Left colon (tissue), 2 donors: Measurements from ENCODE around the gene OPCML. TPM values are rescaled to one million over a fixed set of nuclear protein-coding genes. Genes with fewer than 3 reads are reported as not detected.

Source experiments
- ATAC-seq: fragments of 200-7000 bp; cut with Tn5 transposase; one replicate; pipeline ENCODE4 v1.9.1; 2020; ENCODE audit warnings: mild to moderate bottlenecking, moderate library complexity
- DNase-seq, 2 donors: peaks; one replicate each; pipeline ENCODE4 v3.0.0-alpha.2; 2020
- intact Hi-C, 2 donors: fragments of 100-400 bp; cut with DNase I in 1 of 2; cut with micrococcal nuclease in 1 of 2; formaldehyde crosslinking; loops; one replicate each; pipeline versions ENCODE4 v1.11.2 to v1.14.0; 2022; cut with DNase I, micrococcal nuclease
- total RNA-seq, 2 donors: library from RNA; stranded (reverse); fragmentation: NEBNext Ultra II Directional; extraction: Animal tissue kit (Norgen Biotek cat#: 25700); gene quantifications; one replicate each; pipeline ENCODE4 v1.2.1, GENCODE V29; 2021
- donor health status: DM: no; HTN: no; CAD: no.
- donor health status: DM: yes; HTN: yes; CAD: no.

Gene OPCML
- total RNA-seq, 2 donors from 2014 or later = 0.06 to 0.11 TPM

DNA sequence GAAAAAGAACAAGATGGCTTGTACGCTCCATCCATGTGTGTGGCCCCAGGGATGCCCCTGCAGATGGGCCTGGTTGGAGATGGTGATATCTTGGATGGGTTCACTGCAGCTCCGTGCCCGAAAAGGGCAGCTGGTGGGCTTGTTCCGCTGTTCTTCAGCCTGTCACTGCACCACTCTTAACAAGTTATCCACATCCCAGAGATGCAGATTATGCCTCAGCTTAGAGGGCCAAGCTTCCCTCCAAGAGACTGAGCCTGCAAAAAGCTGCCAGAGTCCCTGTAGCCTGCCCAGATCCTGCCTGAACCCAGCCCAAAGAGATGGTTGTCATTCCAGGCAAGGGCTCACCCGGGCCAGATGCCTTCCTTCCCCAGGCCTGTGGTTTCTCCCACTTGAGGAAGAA is 308.0 kb downstream of the OPCML start:
- intact Hi-C loops = no loop called here
- ATAC-seq = no peak
- DNase-seq = no peak

DNA sequence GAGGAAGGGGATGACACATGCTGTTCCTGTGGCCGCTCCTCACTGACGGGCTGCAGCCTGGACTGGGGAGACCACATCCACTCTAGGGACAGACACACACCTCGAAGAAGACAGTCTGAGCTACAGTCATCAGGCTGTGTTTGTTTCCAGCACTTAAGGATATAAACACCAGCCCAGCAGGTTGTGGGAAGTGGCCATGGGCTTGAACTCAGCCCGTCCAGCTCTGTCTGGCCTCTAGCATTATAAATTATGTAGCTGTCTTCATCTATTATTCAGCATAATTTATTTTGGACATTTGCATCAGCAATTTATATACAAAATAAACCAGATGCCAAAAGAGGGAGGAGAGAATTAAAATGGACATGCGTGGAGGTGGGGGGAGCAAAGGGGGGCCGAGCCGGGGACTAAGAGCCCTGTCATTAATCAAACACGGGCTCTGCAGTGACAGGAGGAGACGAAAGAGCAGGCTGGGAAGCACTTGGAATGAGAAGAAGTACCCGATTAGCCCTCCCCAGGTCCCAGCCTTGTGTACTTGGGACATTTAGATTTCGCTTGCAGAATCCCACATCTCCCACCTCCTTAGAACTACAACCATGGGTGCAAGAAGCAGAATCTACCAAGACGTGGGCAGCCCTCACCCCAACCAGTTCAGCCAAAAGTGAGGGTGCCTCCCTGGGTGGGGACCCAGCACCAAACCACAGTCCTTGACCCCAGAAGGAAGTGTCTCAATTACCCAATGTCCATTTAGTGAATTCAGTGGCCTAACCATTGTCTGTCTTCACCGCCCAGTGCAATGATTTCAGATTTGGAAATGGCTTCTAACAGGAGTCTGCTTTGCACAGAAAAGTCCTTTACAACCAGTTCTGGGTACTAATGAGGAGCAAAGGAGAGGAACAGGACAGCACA is 309.6 kb downstream of the OPCML start:
- ATAC-seq (no peak), DNase-seq (no peak)
- intact Hi-C loops = no loop called here

DNA sequence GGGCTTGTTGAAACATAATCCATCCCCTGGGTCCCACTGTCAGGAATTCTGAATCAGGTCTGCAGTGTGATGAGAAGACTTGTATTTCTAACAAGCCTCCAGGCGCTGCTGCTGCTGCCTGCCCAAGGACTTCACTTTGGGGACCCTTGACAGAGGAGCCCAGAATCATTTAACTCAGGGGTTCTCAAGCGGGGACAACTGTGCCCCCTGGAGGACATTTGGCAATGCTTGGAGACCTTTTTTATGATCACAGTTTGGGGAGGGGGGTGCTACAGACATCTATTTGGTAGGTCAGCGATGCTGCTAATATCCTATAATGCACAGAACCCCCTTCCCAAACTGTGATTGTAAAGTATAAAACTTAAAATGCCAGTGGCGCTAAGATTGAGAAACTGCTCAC is 312.8 kb downstream of the OPCML start:
- DNase-seq (no peak), ATAC-seq (no peak)
- intact Hi-C loops = no loop called here

DNA sequence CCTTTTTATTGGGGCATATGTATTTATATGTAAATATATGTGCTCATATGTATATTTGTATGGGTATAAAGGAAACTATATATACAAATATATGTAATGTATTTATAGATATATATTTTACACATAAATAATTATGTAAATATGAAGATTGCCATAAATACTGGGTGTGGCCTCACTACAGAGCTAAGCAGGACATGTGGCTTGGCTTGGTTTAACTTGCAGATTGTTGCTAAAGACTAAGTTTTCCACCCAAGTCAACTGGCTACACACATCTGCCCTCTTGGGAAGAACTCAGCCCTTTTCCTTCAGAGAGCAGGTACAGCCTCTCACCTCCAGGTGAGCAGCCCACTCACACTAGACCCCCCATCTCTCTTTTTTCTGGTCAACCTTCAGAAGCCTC is 315.5 kb downstream of the OPCML start:
- ATAC-seq (no peak), DNase-seq (no peak)
- intact Hi-C loops = no loop called here

DNA sequence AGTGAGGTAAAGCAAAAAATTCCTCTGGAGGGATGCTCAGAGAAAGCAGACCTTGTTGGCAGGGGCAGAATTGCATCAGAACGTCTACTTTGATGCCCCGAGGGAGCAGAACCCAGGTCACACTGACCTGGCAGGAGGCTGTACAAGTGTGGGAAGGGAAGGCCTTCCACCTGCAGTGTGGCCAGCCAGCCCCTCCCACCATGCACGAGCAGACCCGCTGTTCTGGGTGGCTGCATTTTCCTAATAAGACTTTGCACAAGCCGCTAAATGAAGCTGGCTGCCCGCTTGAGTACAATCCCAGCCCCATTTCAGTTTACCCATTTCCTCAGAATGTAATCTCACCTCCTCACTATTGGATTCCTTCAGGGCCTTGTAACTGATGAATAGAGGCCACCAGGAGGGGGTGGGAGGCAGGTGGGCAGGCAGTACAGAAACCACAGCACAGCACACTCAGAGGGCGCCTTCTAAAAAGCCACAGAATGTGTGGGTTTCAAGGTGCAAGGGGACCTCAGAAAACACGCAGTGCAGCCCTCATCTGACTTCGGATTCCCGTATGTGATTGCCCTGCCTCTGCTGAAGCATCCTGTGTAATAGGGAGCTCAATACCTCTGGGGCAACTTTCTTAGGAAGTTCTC is 316.6 kb downstream of the OPCML start:
- no peak for ATAC-seq
- no peak for DNase-seq
- intact Hi-C loops = no loop called here

DNA sequence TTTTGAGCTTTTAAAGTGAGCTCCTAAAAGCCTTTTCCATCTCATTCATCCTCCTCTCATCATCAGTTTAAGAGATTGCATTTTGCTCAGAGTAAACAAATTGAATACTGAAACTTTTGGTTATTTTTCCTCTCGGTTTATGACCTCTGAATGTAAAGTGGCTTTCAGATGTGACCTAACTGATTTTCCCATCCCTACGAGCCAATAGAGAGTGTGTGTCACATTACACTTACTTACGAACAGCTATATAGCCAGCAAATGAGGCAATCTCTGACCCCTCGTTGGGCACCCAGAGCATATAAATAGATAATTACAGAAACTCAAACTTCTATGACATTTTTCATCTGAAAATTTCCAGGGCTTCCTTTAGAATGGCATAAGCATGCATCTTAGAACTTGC is 317.7 kb downstream of the OPCML start:
- DNase-seq (no peak), ATAC-seq (no peak)
- intact Hi-C loops = no loop called here

DNA sequence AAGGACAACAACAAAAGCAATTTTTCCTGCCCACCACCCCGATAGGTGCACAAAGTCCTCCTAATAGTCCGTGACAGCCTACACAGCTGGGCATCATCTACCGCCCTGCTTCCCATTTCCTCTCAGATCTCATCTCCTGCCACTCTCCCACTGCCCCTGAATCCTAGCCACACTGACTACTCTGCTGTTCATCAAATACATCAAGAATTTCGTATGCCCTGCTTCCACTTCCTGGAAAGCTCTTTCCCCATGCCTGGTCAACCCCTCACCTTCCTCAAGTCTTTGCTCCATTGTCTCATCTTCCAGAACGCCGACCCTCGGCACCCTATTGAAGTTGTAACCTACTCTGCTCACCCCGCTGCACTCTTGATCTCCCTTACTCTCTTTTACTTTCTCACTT is 320.1 kb downstream of the OPCML start:
- ATAC-seq (no peak), DNase-seq (no peak)
- intact Hi-C loops = no loop called here

DNA sequence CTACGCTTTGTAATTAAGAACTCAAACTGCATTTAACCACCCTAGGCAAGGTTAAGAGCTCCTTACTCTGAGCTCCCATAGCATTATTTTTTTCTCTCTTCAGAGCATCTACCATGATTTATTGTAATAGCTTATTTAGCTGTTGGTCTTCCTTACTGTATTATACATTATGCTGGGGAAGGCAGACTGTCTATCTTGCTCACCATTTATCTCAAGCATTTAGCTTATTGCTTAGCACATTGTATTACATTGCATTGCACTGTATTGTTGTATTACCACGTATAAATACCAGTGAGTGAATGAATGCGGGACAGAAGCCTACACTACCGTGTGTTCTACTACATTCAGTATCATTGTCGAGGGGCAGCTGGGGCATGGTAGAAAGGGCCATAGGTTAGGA is 324.3 kb downstream of the OPCML start:
- DNase-seq (no peak), ATAC-seq (no peak)
- intact Hi-C loops = no loop called here

DNA sequence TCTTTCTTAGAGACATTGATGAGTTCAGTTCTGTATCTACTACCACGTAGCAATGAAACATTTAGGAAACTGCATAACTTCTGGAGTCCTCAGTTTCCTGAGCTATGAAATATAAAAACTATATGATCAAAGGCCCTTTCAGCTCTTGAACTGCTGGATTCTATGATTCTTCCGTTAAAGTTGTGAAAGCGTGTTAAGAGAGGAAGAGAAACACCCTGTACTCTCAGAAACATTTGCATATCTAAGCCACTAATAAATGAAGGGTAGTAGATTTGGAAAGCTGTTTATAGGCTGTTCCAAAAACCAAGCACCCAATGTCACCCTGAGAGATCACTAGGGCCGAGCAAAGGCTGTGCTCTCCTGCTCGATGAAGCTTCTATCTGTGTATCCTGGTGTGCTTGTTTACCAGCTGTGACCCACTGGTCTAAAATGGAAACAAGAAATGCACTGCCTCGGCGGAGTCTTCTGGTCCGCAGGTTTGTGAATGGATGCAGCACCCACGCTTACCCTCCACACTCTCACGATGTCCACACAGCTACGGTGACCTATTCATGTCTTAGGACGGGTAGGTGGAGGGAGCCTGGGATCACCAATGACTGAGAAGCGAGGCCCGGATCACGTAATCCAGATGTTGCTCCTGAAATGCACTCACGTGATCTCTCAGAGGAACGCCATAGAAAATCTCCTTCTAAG is 325.8 kb downstream of the OPCML start:
- DNase-seq (no peak), ATAC-seq (no peak)
- intact Hi-C loops = no loop called here

DNA sequence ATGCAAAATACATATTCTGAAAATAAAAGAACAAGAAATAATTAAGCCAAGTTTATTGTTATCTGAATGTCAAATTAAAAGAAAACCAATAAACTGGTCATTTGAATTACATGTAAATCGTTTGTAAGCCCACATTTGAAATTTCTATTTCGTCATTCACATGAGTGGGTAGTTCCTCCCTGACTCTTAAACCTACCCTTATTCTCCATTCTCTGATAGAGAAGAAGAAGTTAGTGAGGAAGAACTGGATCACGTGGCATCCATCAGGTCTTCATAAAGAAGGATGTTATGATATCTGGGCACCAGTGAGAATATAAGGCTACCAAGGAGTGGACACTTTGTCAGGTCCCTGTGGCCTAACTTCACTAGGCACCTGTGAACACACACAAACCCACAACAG is 328.1 kb downstream of the OPCML start:
- DNase-seq (no peak), ATAC-seq (no peak)
- intact Hi-C loops = no loop called here

DNA sequence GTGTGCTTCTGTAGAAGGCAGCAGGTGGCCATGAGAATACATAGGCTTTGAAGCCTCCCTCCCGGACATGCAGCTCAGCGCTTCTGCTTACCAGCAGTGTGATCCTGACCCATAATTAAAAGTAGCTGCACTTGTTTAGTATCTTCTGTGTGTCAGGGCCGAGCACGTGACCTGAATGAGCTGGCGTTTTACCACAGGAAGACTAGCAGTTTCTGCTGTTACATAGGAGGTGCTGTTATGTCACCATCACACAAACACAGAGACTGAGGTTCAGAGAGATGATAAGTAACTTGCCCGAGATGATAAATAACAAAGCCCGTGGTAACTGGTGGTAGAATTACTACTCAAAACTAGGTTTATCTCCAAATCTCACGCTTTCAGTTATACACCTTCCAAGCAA is 329.5 kb downstream of the OPCML start:
- DNase-seq (no peak), ATAC-seq (no peak)
- intact Hi-C loops = no loop called here

DNA sequence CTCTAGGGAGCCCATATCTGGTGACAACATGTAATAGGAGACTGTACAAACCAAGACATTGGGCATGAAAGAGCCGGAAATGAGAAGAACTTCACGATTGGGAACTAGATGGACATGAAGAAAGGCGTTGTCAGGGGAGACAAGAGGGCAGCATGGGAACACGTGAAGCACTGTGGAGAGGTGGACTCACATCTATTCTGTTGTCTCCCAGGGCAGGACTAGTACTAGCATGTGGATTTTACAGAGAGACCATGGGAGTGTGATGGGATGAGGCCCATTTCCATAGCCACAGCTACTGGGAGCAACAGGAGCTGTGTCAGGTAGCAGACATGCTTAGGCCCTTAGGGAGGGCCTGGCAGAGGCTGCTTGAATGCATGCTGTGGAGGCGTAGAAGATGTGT is 333.9 kb downstream of the OPCML start:
- ATAC-seq (no peak), DNase-seq (no peak)
- intact Hi-C loops = no loop called here

DNA sequence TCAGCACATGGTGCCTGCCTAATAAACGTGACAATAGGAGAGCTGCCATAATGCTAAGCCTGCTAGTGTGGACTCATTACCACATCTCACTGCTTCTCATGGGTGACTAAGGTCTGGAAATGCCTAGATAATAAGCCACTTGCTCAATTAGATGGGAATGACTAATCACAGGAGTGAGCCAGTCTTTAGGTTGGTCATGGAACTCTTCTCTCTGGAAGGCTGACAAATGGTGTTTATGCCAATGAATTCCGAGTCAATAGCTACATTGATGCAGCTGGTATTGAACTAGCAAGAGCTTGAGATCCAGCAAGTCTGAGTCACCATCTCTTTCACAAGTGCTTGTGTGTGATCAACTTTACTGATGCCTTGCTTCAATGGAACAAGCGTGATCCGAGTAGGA is 334.9 kb downstream of the OPCML start:
- DNase-seq (no peak), ATAC-seq (no peak)
- intact Hi-C loops = no loop called here

DNA sequence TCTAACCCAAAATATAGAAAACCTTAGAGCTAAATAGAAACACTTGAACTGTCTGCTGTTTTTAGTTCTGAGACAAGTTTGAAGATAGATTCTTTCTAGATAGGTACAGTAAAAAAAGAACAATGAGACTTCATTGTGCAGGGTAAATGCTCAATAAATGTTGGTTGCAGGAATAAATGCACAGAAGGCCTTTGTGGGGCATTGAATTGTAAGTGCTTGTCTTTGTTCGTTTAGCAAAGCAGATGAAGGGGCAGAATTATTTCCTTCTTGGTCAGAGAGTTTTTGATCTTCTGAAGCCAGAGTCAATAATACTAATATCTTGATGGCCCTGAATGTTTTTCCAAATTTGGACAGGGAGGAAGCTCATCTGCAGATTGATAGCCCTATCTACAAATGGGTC is 340.4 kb downstream of the OPCML start:
- ATAC-seq = no peak
- DNase-seq = no peak
- intact Hi-C loops = no loop called here

DNA sequence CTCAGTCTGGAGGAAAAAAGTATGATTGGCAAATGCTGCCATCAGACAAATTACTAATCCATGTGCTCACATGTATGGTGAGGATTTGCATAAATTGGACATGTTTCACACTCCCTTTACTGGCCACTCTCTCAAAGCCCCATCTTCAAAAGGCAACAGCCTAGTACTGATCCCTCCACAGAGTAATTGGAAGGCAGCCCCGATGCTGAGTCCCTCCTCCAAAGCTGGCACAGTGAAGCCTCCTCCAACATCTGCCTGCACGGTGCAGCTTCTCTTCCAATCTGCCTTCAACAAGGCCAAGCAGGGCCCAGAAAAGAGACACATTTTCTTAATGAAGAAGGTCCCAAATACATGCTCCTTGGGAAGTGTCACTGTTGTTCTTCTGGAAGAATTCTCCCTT is 350.6 kb downstream of the OPCML start:
- no peak for ATAC-seq
- intact Hi-C loops = no loop called here
- no peak for DNase-seq

DNA sequence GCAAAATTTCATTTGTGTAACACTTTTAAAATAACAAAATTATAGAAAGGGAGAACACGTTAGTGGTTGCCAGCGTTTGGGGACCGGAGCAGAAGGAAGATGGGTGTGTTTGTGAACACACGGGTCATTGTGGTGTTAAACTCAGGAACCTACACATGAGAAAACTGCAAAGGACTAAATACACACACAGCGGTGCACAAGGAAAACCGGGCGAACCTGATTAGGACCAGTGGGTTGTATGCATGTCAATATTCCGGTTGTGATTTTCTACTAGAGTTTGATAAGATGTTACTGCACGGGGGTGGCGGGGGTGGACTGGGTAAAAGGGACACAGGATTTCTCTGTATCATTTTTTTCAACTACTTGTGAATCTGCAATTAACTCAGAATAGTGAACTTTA is 351.2 kb downstream of the OPCML start:
- intact Hi-C loops = no loop called here
- DNase-seq (no peak), ATAC-seq (no peak)

DNA sequence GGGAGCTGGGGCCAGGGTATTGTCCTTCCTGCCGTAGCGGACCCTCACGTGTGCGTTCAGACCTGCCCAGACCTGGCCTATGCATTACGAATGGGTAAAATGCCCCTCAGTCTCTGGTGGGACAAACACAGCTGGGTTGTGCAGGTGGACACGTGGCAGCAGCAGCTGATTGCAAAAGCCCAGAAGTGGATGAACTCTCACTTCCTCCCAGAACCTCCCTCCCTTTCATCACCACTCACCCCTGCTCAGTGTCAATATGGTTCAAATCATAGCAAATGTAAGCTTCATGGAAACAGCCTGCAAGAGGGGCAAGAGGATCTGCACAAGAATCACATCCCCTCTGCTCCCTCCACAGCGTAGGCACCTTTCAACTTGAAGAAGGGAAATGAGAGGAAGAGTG is 352.1 kb downstream of the OPCML start:
- DNase-seq = no peak
- no peak for ATAC-seq
- intact Hi-C loops = no loop called here

DNA sequence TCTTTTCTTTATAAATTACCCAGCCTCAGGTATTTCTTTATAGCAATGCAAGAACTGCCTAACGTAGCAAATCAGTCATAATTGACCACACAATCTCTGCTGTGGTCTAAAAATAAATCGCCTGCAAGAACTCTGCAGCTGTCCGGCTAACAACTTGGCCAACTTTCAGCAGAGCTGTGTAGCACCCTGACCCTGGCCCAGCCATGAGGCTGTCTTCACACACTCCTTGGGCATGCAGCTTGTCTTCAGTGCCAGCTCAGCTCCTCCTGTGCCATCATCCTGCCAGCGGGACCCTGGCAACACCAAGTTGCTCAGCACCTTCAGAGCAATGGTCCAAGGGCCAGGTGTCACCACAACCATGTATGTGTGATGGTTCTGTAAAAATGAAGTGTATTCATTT is 355.6 kb downstream of the OPCML start:
- intact Hi-C loops = no loop called here
- no peak for DNase-seq
- no peak for ATAC-seq

DNA sequence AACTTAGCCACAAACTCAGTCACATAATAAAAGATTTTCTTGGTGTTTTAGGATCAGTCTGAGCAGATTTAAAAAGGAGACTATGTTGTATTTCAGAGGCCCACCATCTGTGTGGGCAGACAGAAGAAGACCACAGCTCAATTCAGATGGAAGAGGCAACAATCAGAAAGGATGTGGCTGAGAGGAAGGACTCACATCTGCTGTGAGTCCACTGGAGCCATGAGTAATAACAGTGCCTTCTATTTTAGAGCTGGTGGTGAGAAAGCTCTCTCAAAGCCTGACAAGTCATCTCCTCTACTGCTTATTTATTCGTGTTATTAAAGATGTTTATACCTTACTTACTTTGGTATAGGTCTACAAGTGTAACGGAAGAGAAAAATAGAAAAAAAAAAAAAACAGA is 357.2 kb downstream of the OPCML start:
- intact Hi-C loops = no loop called here
- ATAC-seq = no peak
- no peak for DNase-seq

DNA sequence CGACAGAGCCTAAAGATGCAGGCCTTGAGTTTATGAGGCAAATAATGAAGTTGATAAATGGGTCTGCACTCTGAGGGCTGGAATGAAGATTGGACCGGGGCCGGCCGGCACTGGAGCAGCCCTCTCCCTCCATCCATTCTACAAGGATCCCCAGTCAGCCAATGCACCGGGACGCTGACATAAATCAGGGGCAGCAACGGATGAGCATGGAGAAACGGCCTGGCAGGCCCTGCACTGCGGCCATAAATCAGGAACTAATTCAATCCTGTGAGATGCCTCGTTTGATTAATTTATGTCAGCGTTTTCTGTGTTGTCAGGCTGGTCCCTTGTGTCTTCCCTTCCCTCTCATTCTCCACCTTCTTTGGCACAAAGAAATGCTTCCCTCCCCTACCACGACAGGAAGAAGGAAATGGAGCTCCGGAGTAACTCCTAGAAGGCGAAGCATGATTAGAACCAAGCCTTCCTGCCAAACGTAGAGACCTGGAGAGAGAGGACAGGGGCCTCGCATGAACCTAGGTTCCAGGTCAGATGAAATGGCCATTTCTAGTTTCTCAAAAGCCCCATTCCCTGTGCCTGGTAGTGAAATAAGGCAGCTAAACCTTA is 358.4 kb downstream of the OPCML start:
- DNase-seq = no peak
- intact Hi-C loops = no loop called here
- ATAC-seq = no peak
